NOMO-1 treated with dmso at 0.1 percent for 144 hours (cell line): ENCODE data around the gene TMPRSS11A.
A peak's percentile ranks its signal among the peaks of the same experiment; 100 is the strongest.

ENCODE experiments used
- DNase-seq: peaks from one replicate; lab custom pipeline; 2025; ENCODE audit not compliant: unreplicated experiment; lab: John Stamatoyannopoulos, UW

Gene TMPRSS11A

GRCh38 chr4:67912080-67912479, 51.2 kb downstream of the TMPRSS11A start:
- DNase-seq = no peak

GRCh38 chr4:67911638-67912037, 51.7 kb downstream of the TMPRSS11A start:
- DNase-seq = no peak

GRCh38 chr4:67911141-67911540, 52.2 kb downstream of the TMPRSS11A start:
- no peak for DNase-seq

DNA sequence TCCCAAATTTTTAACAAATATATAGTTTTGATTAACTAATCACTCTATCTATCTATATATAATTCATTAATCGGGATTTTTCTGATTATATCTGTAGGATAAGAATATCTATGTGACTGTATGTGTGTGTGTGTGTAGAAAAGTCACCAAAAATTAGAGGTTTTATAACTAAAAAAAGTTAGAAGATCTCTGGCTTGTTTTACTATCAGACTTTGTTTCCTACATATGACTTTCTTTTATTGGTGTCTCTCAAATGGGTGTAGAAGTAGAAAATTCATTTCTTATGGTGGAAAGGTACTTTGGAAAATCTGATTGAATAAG, 52.7 kb downstream of the TMPRSS11A start:
- DNase-seq = no peak

DNA sequence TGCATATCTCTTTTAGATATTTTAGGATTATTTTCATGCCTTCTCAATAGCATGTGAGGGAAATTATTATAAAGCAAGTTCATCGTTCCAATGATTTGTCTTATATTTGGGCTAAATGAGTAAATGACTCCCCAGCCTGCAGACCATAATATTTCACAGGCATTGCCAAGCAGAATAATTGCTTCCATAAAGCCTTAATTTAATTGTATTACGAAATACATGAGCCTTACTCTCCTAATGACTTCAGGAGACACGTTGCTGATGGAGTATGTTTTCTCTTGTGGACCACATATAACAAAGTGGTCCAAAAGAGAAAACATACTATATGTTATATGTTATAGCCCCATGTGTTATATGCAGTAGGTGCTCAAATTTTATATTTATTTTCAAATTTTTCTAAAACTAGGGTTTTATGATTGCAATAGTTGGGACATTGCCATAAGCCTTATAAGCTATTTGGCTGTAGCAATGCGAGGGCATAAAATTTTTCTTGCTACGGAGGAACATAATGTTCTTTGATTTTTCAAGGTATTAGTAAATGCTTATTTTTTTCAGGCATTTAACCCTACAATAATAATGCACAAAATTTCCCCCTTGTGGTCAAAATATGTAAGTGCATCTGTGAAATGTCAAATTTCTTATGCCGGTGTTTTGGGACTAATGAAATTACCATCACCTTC, 53.2 kb downstream of the TMPRSS11A start:
- no peak for DNase-seq

DNA sequence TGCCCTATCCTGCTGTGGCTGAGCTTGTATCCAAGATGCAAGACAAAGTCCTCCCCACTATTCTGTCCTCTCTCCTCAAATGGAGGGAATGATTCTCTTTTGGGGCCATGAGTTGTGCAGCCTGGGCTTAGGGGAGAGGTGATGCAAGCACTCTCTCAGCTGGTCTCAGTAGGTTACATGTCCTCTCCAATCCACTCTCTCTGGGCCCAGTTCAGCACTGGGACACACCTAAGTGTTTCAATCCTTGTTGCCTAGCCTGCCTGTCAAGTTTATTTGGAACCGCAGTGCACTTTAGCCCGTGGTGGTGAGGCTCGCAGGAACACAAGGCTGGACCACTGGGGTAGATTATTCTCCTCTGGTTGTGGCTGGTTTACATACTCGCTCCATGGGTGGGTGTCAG, 55.6 kb downstream of the TMPRSS11A start:
- no peak for DNase-seq

DNA sequence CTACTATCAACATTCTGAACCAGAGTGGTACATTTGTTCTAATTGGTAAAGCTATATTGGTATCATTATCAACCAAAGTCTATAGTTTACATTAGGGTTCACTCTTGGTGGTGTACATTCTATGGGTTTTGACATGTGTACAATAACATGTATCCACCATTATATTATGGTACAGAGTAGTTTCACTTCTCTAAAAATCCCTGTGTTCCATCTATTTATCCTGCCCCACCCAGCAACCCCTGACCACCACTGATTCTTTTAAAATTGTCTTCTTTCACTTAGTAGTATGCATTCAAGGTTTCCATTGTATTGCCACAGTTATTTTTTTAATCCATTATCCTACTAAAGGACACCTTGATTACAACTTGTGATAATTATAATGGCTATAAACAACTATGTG, 64.2 kb downstream of the TMPRSS11A start:
- peak; percentile 43 for DNase-seq

DNA sequence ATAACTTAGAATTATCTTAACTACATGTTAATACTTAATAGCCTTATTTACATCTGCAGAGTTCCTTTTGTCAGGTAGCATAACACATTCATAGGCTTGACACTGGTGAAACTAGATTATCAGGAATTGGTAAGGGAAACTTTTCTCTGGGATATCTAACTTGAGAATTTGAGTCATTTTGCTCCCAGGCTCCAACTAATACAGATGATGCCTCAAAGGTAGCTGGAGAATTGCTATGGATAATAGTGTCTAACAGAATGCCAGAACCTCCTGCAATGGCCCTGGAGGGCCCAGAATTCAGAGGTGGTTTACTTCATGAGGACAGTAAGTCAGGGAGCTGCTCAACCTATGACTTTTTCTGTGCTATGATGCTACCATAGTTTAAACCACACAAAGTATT, 65.6 kb downstream of the TMPRSS11A start:
- no peak for DNase-seq

- DNase-seq = no peak
Observed at GRCh38 chr4:67896421-67897065, 66.8 kb downstream of the TMPRSS11A start.

- no peak for DNase-seq
Observed at GRCh38 chr4:67894659-67895058, 68.6 kb downstream of the TMPRSS11A start.

GRCh38 chr4:67892905-67893304, 70.4 kb downstream of the TMPRSS11A start:
- DNase-seq = no peak

GRCh38 chr4:67892253-67892652, 71.0 kb downstream of the TMPRSS11A start:
- DNase-seq = no peak

GRCh38 chr4:67891645-67892044, 71.6 kb downstream of the TMPRSS11A start:
- no peak for DNase-seq

DNA sequence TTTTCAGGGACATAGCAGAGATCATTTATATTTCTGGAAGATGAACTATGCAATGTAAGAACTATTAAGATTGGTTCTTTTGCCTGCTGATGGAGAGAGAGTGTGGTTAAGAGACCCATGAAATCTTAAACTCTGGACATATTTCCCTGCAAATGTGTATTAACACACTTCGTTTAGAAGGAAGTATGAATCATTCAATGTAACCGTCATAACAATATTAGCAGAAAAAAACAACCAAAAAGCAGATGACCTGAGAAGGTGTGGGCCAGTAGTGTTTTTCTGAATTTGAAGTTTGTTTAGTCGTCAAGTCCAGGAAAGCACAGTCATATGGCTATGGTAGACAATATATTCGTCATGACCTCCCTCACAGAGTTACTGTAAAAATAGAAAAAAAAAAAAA, 77.0 kb downstream of the TMPRSS11A start:
- no peak for DNase-seq

DNA sequence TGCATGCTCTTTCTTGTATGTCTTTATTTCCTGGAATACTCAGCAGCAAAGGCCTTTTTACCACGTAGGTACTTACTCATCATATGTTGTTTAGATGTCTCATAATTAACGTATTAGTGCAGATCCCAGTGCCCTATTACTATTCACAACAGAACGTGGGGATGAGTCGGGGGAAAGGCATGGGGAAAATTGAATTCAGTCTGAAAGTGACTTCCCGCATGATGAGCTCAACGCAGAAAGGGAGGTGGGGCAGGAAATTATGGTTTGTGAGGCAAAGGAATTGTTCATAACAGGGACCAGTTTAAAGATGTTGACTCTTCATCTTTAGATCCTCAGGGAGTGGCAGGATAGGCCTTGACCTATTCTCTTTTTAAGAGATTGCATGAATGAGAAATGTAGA, 77.5 kb downstream of the TMPRSS11A start:
- DNase-seq = no peak

- DNase-seq = no peak
Observed at GRCh38 chr4:67884701-67885100, 78.6 kb downstream of the TMPRSS11A start.

GRCh38 chr4:67883902-67884301, 79.4 kb downstream of the TMPRSS11A start, which contains the start of gene TMPRSS11D:
TMPRSS11D (minus strand) TSS chr4:67884002; CDS start chr4:67883933, 69 bp downstream.
- DNase-seq = no peak

DNA sequence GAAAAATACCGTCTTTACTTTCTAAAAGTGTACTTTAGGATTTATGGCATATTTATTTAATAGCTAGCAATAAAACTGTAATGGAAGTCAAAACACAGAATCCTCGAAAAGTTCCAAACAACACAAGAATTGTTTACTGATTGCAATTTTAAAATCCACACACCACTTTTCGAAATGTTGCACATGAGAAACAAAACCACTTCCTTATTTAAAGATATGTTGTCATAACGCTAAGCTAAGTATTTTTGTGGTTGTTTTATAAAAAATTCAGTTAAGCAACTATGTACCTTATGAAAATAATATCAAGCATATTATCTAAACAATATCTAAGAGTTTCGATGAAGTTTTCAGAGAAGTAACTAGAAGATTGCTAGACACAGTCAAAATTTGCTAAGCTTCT, 79.8 kb downstream of the TMPRSS11A start:
- DNase-seq = no peak

DNA sequence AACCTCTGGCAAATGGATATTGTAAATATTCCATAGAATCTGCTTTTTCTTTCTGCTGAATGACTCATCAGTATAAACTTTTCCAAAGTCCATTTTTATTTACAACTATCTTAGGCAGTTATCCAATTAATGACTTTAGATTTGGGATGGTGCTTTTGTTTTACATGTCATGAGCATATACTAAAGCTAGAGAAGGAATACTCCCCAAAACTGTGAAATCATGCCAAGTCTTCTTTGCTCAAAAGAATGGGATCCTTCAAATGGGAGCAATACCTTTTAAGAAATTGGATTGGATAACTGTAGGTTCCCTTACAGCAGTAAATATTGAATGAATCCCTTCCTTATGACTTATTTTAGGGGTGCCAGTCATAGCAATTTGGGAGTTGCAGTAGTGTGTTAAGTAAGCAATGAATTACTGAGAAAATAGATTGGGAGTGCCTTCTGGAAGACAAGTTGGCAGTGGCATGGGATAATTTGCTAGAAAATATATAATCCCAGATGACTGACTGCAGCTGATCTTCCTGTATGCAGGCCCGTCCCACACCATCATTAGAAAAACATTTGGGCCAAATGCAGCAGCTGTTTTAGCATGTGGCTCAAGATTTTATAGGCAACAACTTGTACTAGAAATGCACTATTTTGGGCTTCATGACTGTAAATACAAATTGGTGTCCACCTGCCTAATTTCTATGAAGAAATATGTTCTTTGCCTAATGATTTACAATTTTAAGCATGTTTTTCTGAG, 82.3 kb downstream of the TMPRSS11A start:
- no peak for DNase-seq

GRCh38 chr4:67879486-67879885, 83.8 kb downstream of the TMPRSS11A start:
- DNase-seq = no peak

DNA sequence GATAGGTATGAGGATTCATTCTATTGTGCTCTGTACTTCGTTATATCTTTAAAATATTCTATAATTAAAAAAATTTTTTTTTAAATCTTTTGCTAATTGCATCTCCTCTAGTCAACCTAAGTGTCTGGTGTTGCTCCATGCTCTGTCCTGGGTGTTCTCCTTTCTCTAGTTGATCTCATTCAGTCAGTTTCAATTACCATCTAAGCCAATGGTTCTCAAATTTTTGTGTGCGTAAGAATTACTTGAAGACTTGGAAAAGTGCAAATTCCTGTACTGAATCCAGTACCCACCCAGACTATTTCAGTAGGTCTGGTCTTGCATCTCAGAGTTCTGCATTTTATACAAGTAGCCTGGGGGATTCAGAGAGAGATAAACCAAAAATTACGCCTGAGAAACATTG, 86.2 kb downstream of the TMPRSS11A start:
- DNase-seq = no peak

DNA sequence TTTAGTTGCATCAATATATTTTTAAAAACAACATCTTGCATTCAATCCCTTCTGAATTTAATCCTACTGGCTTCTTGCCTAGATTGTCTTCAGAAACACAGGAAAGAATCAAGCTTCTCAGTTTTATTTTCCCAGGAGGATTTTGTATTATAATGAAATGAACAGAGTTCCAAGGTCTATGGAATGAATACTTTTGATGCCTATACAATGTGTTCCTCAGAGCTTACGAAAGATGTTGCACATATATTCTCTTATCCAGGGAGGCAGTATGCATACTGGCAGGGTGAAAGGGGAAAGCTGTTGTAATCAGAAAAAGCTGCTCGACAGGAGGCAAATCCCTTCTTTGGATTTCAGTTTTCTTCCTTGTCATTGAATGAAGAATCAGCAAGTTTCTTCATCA, 88.3 kb downstream of the TMPRSS11A start:
- DNase-seq = no peak
